ENCODE results near the gene MAPK13.
"Not testable (repeated sequence)": the region's sequence is repeated elsewhere in the genome, so short reads cannot be mapped to it uniquely, and the experiment has no call there.

The MAPK13 gene

DNA sequence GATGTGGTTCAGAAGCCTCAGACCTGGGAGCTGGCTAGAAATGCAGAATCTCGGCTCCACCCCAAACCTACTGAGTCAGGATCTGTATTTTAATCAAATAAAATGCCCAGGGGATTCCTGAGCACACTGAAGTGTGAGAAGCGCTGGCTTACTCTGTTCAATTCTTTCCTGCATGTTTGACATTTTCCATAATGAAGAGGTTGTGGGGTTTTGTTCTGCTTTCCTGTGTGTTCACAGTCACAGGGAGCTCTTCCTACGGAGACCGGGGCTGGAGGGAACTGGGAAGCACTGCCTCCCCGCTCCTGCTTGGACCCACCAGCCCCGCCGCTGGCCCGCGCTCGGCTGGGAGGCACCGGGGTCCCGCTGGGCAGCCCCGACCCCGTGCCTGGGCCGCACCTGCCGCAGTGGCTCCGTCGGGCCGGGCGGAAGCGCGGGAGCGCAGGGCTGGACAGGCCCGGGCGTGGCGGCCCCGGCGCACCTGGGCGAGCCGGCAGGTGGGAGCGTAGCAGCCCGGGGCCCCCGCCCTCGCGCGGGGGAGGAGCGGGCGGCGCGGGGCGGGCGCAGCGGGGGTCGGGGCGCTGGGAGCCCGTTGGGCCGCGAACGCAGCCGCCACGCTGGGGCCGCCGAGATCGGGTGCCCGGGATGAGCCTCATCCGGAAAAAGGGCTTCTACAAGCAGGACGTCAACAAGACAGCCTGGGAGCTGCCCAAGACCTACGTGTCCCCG, at the start of gene MAPK13:
TSS of gene MAPK13 (plus strand) at position 573 of the 726 bp plus-strand sequence. CDS start at position 643, 70 bp downstream.
- DNase-seq (ENCODE audit: low spot score): no peak
- TF ChIP-seq, protein P1, sequence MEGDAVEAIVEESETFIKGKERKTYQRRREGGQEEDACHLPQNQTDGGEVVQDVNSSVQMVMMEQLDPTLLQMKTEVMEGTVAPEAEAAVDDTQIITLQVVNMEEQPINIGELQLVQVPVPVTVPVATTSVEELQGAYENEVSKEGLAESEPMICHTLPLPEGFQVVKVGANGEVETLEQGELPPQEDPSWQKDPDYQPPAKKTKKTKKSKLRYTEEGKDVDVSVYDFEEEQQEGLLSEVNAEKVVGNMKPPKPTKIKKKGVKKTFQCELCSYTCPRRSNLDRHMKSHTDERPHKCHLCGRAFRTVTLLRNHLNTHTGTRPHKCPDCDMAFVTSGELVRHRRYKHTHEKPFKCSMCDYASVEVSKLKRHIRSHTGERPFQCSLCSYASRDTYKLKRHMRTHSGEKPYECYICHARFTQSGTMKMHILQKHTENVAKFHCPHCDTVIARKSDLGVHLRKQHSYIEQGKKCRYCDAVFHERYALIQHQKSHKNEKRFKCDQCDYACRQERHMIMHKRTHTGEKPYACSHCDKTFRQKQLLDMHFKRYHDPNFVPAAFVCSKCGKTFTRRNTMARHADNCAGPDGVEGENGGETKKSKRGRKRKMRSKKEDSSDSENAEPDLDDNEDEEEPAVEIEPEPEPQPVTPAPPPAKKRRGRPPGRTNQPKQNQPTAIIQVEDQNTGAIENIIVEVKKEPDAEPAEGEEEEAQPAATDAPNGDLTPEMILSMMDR (IDR thresholded peaks at IDR 0.05; ENCODE audit: poor library complexity, severe bottlenecking): no peak

DNA sequence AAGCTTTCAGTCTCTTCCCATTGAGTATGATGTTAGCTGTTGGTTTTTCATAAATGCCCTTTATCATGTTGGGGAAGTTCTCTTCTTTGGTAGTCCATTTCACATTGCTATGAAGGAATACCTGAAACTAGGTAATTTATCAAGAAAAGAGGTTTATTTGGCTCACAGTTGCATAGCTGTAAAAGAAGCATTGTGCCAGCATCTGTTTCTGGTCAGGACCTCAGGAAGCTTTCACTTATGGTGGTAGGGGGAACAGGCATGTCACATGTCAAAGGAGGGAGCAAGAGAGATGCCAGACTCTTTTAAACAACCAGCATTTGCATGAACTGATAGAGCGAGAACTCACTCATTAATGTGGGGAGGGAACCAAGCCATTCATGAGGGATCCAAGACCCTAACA, 48.0 kb upstream of the MAPK13 start:
- DNase-seq (ENCODE audit: low spot score): no peak
- H3K36me3 ChIP-seq (ENCODE audit: low read depth): peaks cover 81% of the 10 kb centered on the region
- no peak overlapping the region for H3K27ac ChIP-seq (ENCODE audit: poor library complexity, severe bottlenecking)
- no peaks in the 10 kb centered on the region for H3K27me3 ChIP-seq (ENCODE audit: insufficient read depth, poor library complexity, severe bottlenecking)
- ATAC-seq (ENCODE audit: low read depth): no peak
- no peaks in the 10 kb centered on the region for H3K9me3 ChIP-seq (ENCODE audit: severe bottlenecking)
- TF ChIP-seq, protein P1 (IDR thresholded peaks at IDR 0.05; ENCODE audit: poor library complexity, severe bottlenecking): no peak
- H3K4me1 ChIP-seq (ENCODE audit: insufficient read depth, poor library complexity, severe bottlenecking): no peaks in the 10 kb centered on the region
- H3K4me3 ChIP-seq (ENCODE audit: severe bottlenecking): no peak overlapping the region

More for the DNA sequence above, at the start of gene MAPK13:
- no peaks in the 10 kb centered on the region for H3K9me3 ChIP-seq (ENCODE audit: severe bottlenecking)
- peak within 1 kb of the TSS; percentile 93 for H3K27ac ChIP-seq (ENCODE audit: poor library complexity, severe bottlenecking)
- peak; percentile 54 for ATAC-seq (ENCODE audit: low read depth)
- peak within 1 kb of the TSS; percentile 51 for H3K4me3 ChIP-seq (ENCODE audit: severe bottlenecking)
- no peaks in the 10 kb centered on the region for H3K27me3 ChIP-seq (ENCODE audit: insufficient read depth, poor library complexity, severe bottlenecking)
- peaks cover 38% of the 10 kb centered on the region for H3K4me1 ChIP-seq (ENCODE audit: insufficient read depth, poor library complexity, severe bottlenecking)
- H3K36me3 ChIP-seq (ENCODE audit: low read depth): peaks cover 37% of the 10 kb centered on the region

DNA sequence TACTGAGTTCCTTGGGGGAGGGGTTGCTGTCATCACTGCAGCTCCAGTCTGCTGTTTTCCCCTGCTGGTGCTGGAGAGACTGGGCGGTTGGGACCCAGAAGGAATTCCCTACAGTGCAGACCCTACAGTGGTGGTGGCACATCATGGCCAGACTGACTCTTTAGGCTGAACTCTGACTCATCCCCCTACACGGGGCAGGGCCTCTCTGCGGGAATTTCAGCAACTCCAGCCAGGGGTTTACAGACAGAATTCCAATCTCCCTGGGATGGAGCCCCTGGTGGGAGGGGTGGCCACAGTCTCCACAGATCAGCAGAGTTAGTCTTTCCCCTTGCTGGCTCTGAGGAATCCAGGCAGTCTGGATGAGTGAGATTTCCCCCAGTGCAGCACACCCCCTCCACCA, 46.9 kb upstream of the MAPK13 start:
- Histone ChIP-seq H3K36me3 (ENCODE audit: low read depth) (peaks cover 75% of the 10 kb centered on the region), H3K27me3 (ENCODE audit: insufficient read depth, poor library complexity, severe bottlenecking) (no peaks in the 10 kb centered on the region), H3K27ac (ENCODE audit: poor library complexity, severe bottlenecking) (no peak overlapping the region), H3K9me3 (ENCODE audit: severe bottlenecking) (no peaks in the 10 kb centered on the region), H3K4me3 (ENCODE audit: severe bottlenecking) (no peak overlapping the region), H3K4me1 (ENCODE audit: insufficient read depth, poor library complexity, severe bottlenecking) (no peaks in the 10 kb centered on the region)
- TF ChIP-seq, protein P1 (IDR thresholded peaks at IDR 0.05; ENCODE audit: poor library complexity, severe bottlenecking): no peak
- DNase-seq (ENCODE audit: low spot score) (no peak), ATAC-seq (ENCODE audit: low read depth) (no peak)

DNA sequence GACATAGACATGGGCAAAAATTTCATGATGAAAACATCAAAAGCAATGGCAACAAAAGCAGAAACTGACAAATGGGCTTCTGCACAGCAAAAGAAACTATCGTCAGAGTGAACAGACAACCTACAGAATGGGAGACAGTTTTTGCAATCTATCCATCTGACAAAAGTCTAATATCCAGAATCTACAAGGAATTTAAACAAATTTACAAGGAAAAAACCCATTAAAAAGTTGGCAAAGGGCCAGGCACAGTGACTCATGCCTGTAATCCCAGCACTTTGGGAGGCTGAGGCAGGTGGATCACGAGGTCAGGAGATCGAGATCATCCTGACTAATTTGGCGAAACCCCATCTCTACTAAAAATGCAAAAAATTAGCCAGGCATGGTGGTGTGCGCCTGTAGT, 42.1 kb upstream of the MAPK13 start:
- not testable (repeated sequence) for H3K27me3 ChIP-seq (ENCODE audit: insufficient read depth, poor library complexity, severe bottlenecking); H3K4me1 ChIP-seq (ENCODE audit: insufficient read depth, poor library complexity, severe bottlenecking); ATAC-seq (ENCODE audit: low read depth); H3K27ac ChIP-seq (ENCODE audit: poor library complexity, severe bottlenecking); H3K4me3 ChIP-seq (ENCODE audit: severe bottlenecking); DNase-seq (ENCODE audit: low spot score); H3K9me3 ChIP-seq (ENCODE audit: severe bottlenecking)
- peaks cover 34% of the 10 kb centered on the region for H3K36me3 ChIP-seq (ENCODE audit: low read depth)

DNA sequence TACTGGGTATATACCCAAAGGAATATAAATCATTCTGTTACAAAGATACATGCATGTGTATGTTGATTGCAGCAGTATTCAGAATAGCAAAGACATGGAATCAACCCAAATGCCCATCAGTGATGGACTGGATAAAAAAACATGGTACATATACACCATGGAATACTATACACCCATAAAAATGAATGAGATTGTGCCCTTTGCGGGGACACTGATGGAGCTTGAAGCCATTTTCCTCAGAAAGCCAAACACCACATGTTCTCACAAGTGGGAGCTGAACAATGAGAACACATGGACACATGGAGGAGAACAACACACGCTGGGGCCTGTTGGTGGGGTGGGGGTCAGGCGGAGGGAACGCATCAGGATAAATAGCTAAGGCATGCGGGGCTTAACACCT, 41.3 kb upstream of the MAPK13 start:
- TF ChIP-seq, protein P1 (IDR thresholded peaks at IDR 0.05; ENCODE audit: poor library complexity, severe bottlenecking): no peak
- H3K4me1 ChIP-seq (ENCODE audit: insufficient read depth, poor library complexity, severe bottlenecking): no peaks in the 10 kb centered on the region
- peaks cover 26% of the 10 kb centered on the region for H3K36me3 ChIP-seq (ENCODE audit: low read depth)
- no peaks in the 10 kb centered on the region for H3K9me3 ChIP-seq (ENCODE audit: severe bottlenecking)
- no peak overlapping the region for H3K27ac ChIP-seq (ENCODE audit: poor library complexity, severe bottlenecking)
- no peak for DNase-seq (ENCODE audit: low spot score)
- ATAC-seq (ENCODE audit: low read depth): no peak
- H3K4me3 ChIP-seq (ENCODE audit: severe bottlenecking): no peak overlapping the region
- H3K27me3 ChIP-seq (ENCODE audit: insufficient read depth, poor library complexity, severe bottlenecking): no peaks in the 10 kb centered on the region

All from RWPE2 (cell line).